Vagina (tissue), 2 donors: Measurements from ENCODE around the gene TRPM5.

ENCODE experiments used
- POLR2A ChIP-seq, 2 donors: fragments of 450-650 bp; IDR thresholded peaks; one replicate each; pipeline ENCODE4 v1.6.1; 2017; ENCODE audit warnings: antibody characterized with exemption in 2 of 2, mild to moderate bottlenecking in 2 of 2, moderate library complexity in 2 of 2
- POLR2AphosphoS5 ChIP-seq, 2 donors: sonication (generic); formaldehyde crosslinking; IDR thresholded peaks; one replicate each; pipeline ENCODE4 v1.9.0; 2017; ENCODE audit warnings: antibody characterized with exemption in 2 of 2, mild to moderate bottlenecking in 2 of 2, low read depth in 1 of 2; ENCODE audit not compliant: insufficient read depth in 1 of 2
- TF ChIP-seq, protein P1 (sequence below), 3 experiments: fragments of 450-650 bp in 2 of 3; fragments of 200-600 bp in 1 of 3; sonication (generic) in 1 of 3; IDR thresholded peaks; one replicate each; pipeline ENCODE4 v1.5.1; 2017 to 2019; ENCODE audit warnings: antibody characterized with exemption in 3 of 3, mild to moderate bottlenecking in 2 of 3, moderate library complexity in 2 of 3

DNA sequence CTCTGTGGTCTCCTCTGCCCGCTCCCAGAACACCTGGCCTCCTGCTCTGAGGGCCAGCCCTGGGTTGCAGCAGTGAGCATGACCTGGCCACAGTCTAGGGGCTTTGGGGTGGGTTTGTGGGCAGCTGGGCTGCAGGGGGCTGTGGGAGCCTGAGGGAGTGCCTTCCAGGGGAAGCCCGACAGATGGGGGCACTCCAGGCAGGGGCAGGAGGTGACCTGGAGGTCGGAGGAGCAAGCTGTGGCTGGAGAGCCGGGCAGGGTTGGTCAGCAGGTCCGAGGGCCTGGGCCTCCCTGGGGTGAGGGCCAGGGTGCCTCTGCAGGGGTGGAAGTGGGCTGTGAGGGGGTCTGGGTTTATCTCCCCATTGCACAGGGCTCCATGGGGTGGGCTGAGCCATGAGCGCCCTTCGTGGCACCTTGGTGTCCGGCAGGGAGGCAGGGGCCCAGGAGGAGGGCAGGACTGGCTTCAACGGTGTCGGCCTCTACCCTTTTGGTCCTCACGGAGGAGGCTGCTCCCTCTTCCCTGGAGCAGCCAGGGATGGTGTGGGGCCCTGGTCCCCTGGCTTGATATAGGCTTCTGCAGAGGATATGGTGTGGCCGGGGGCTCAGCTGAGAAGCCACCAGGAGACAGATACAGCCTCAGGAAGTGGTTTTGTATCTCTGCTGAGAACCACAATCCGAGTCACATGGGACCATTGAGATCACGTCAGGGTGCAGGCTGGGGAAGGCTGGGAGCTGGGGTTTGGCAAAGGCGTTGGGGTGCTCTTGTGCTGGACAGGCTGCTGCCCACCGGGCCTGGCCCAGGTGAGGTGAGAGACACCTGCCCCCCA lies 22.8 kb upstream of the TRPM5 start:
- TF ChIP-seq, protein P1, sequence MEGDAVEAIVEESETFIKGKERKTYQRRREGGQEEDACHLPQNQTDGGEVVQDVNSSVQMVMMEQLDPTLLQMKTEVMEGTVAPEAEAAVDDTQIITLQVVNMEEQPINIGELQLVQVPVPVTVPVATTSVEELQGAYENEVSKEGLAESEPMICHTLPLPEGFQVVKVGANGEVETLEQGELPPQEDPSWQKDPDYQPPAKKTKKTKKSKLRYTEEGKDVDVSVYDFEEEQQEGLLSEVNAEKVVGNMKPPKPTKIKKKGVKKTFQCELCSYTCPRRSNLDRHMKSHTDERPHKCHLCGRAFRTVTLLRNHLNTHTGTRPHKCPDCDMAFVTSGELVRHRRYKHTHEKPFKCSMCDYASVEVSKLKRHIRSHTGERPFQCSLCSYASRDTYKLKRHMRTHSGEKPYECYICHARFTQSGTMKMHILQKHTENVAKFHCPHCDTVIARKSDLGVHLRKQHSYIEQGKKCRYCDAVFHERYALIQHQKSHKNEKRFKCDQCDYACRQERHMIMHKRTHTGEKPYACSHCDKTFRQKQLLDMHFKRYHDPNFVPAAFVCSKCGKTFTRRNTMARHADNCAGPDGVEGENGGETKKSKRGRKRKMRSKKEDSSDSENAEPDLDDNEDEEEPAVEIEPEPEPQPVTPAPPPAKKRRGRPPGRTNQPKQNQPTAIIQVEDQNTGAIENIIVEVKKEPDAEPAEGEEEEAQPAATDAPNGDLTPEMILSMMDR (IDR thresholded peaks at IDR 0.05) = no peak
- TF ChIP-seq POLR2A (IDR thresholded peaks at IDR 0.05) (no peak), POLR2AphosphoS5 (IDR thresholded peaks at IDR 0.05; ENCODE audit: insufficient read depth in 1 of 2, low read depth in 1 of 2) (no peak)
